HL-60/S4 (cell line): ENCODE results near the gene MAP1B.
"Not testable (repeated sequence)": the region's sequence is repeated elsewhere in the genome, so short reads cannot be mapped to it uniquely, and the experiment has no call there.

Source experiments
- in situ Hi-C: fragments of 300-500 bp; cut with MboI; formaldehyde crosslinking; loops from 2 replicates; pipeline ENCODE4 v1.14.3; 2022; ENCODE audit warnings: low sequenced_read_pairs

MAP1B gene

DNA sequence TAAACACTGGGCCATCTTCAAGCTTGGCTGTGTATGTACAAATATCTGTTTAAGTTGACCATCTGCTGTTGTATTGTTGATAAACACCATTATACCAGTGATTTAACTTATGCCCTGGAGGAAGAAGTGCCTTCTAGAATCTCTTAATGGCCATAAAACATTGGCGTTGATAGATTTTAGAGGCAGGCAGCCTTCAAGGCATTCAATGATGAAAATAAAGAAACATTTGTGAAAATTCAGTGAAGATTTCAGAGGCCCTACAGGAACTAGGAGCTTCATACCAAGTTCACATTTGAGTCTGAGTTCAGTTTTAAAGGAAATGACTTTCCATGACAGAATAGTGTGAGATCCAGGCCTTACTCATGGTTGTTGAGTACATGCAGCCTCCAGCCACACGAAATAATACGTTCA lies 52.2 kb downstream of the MAP1B start:
- in situ Hi-C loops = no loop called here

- in situ Hi-C loops = no loop called here
These were observed 53.1 kb downstream of the MAP1B start for GRCh38 chr5:72160329-72160728.

DNA sequence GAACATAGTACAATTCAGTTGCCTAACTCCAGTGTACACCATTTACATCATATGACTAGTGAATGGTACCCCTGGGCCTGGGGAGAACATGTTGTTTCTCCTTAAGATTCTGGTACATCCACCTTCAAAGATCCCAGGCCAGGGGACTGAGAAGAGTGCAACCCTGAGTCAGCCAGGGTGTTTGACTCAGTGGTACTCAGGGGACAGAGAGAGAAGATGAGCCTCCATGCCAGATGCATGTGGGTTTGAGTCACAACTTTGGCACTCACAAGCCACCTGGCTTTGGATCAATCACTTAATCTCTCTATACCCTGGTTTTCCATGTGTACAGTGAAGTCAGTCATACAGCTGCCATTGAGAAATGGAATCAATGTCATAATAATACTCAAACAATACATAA lies 53.7 kb downstream of the MAP1B start:
- in situ Hi-C loops = no loop called here

DNA sequence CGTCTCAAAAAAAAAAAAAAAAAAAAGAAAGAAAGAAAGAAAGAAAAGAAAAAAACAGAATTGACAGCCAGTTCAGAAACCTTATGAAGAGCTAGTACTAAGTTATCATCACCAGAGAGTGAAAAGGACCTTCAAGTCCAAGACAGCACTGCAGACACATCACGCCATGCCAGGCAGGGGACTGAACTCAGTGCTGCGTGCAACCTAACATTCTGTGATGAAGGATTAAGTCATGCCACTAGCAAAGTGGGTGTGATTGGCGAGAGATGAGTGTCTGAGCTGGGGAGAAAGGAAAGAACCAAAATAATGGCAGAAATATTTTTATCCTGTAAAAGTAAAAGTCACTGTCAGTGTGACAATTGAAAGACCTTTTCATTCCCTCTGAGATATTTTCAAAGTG lies 54.7 kb downstream of the MAP1B start:
- in situ Hi-C loops = no loop called here

DNA sequence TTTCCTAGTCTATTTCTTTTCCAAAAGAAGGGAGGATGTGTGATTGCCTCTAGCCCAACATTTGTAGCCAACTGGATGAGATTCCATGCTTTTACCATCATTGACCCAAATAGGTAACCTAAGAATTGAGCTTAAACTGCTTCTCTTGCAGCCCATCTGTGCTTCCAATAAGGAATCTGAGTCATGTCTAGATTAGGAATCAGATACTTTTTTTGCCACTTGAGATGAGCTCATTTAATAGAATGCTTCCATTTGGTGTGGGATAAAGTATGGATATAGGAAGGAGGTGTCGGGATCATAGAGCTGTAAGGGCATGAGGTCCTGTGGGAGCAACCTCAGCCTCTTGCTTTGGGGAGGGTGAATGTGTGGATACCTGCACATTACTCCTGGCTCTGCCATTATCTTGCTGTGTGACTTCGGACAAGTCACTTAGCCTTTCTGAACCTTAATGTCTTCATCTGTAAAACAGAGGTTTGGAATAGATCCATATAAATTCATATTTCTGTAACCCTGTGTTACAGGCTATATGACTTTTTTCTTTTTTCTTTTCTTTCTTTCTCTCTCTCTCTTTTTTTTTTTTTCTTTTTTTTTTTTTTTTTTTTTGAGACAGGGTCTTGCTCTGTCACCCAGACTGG lies 56.2 kb downstream of the MAP1B start:
- in situ Hi-C loops = no loop called here

DNA sequence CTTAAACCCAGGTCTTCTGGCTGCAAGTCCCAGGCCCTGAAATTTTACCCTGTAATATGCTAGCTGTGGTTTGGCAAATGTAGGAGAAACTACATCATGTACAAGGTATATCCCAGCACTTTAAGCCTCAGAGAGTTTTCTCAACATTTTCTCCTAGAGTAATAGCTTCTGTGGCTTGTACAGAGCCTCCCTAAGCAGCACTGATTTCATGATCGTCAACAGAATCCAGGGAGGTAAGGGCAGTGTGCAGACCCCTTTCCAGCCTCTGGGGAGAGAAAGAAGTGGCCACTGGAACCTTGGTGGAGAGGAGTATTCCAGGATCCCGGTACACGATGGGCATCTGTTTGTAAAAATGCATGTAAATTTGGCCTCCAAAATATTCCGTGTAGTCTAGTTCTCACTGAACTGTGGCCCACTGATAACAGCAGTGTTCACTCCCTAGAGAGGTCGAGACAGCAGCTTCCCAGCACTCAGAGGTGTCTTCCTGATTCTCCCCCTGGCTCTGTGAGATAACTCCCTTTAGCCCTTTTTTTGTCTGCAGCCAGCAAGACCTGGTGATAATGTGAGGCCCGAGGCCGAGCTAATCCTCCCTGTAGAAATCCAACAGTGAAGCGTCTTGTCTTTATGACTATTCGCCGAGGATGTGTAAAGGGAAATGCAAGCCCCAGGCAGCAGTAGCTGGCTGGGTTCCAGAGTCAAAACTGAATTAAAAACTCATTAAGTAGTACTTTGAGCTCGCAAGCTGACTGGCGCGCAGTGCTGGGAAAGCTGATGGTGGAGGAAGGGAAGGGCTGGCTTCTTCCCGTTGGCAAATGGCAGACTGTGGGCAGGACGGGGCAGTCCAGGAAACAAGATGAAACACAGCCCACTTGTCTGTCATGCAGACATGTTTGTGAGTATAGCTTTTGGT lies 59.0 kb downstream of the MAP1B start:
- in situ Hi-C loops = no loop called here

GRCh38 chr5:72167257-72167656 lies 60.0 kb downstream of the MAP1B start:
- in situ Hi-C loops = no loop called here

- in situ Hi-C loops = no loop called here
These were observed 60.5 kb downstream of the MAP1B start for GRCh38 chr5:72167804-72168203.

DNA sequence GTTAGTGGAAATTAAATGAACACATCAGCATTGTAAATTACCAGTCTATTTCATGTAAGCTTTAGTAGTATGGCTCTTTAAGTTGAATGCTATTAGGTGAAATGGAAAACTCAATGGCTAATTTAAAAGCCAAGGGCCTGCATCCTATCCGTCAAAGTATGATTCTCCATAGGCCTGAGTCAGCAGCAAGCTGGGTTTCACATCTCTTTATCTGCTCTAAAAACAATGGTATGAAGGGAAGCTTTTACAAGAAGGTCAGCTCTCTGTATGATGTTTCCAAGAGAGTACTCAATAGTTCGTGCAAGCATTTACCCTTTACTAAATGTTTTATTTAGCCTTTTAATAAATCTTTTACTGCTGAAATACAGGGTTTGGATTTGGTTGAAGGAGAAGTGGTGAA lies 62.8 kb downstream of the MAP1B start:
- in situ Hi-C loops = no loop called here

DNA sequence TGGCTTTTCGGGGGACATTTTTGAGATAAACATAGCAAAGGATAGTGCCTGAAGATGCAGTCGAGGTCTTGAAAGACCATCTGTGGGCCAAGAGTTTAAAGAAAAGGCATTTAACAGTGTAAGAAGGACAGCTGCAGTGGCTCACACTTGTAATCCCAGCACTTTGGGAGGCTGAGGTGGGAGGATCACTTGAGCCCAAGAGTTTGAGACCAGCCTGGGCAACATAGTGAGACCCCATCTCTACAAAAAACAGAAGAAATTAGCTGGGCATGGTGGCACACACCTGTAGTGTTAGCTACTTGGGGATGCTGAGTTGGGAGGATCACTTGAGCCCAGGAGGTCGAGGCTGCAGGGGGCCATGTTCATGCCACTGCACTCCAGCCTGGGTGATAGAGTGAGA lies 63.9 kb downstream of the MAP1B start:
- in situ Hi-C loops = not testable (repeated sequence)

DNA sequence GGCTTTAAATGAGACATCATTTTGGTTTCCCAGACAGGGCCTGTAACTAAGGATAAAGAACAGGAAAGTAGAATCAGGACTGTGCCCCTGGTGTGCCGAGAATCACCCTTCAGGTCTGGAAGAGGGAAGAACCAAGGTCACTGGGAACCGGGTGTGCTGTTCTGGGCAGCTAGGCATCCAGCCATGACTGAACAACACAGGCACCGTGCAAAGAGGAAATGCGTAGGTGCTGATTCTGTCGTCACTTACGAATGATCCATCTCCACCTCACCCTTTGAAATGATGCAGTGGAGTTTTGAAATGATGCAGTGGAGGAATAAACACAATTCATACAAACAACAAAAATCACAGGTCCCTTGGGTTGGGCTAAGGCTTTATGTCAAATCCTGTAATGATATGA lies 64.4 kb downstream of the MAP1B start:
- in situ Hi-C loops = no loop called here

DNA sequence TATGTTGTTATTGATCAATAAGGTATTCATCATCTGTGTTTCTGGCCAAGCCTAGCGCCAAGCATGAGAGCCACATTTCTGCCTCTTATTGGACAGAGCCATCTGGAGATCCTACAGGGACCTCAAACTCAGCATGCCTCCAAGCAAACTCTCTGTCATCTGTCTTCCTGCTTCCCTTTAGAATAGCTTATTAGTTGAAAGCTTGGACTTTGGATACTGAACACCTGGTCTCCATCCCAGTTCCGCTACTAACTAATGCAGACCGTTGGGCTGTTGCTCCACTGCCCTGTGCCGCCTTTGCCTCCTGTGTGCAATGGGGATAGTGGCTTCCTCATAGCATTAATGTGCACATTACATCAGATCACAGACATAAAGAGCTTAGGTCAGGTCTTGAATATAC lies 65.5 kb downstream of the MAP1B start:
- in situ Hi-C loops = no loop called here

- in situ Hi-C loops = no loop called here
These were observed 70.3 kb downstream of the MAP1B start for GRCh38 chr5:72177538-72177937.

- in situ Hi-C loops = no loop called here
These were observed 71.9 kb downstream of the MAP1B start for GRCh38 chr5:72179028-72179815.

GRCh38 chr5:72179816-72180440 lies 72.7 kb downstream of the MAP1B start:
- in situ Hi-C loops = no loop called here

GRCh38 chr5:72180925-72181324 lies 73.7 kb downstream of the MAP1B start:
- in situ Hi-C loops = no loop called here

DNA sequence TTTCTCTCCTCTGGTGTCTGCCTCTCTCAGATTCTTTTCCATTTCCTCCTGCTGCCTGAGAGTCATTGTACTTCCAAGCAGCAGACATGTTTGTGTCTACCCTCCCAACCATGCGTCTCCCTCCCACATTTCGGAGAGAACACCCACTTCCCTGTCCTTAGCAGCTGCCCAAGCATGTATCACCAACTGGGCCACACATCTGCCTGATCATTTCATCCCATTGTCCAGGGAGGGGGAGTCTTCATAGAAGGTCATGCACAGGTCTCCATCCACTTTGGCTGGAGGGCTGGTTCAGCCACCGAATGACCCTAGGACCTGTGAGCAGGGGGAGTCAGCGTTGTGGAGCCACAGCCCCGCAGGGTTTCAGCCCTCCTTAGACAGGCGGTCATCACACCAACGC lies 75.4 kb downstream of the MAP1B start:
- in situ Hi-C loops = no loop called here

- in situ Hi-C loops = no loop called here
These were observed 75.8 kb downstream of the MAP1B start for GRCh38 chr5:72183101-72183520.

DNA sequence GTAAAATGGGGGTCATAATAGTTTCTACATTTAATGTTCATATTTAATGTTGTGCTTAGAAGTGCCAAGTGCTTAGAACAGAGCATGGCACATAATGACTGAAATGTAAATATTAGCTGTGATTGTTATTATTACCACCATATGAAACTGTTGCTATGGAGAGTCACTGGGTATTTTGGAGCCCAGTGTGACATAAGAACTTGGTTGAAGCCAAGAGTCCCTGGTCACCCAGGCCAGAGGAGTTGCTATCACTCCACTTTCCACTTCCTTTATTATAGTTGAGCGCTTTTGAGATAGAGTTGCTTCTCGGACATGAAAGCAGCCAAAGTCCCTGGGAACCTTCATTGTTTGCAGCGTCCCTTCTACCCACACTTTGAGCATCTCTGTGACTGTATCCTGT lies 77.1 kb downstream of the MAP1B start:
- in situ Hi-C loops = no loop called here

DNA sequence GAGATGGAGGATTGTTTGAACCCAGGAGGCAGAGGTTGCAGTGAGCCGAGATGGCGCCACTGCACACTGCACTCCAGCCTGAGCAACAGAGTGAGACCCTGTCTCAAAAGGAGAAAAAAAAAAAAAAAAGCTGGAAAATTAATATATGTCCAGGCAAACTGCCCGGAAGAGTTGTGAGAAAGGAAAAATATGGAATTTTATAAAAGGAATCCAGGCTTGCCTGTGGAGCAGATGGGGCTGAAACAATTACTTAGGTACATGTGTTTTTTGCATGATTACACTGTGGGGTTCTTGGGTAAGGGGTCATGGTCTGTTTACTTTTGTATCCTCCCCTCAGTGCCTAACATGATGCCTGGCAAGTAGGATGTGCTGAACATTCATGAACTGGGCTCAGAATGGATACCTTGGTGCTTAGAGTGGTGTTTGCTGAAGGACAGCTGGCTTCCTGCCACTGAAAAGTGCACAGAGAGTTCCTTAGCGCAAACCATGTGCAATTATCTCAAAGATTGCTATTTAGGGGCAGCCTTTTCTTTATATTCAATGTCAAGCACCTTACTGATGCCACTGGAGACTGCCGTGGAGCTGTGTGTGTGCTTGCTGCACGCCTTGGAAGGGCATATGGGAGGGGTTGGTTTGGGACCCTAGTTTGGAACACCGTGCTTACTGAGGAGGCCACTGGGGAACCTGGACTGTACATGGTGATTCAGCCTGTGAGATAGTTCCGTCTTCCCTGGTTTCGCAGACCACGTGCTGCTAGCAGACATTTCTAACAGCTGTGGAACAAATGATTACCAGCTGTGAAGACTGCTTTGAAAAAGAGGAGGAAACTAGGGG lies 78.4 kb downstream of the MAP1B start:
- in situ Hi-C loops = no loop called here
